Psoas muscle (tissue), 8 donors: ENCODE measurements around the gene PGBD4. TPM values are rescaled to one million over a fixed set of nuclear protein-coding genes. Genes with fewer than 3 reads are reported as not detected.

ENCODE experiments used
- ATAC-seq, 4 donors: fragments of 200-7000 bp; cut with Tn5 transposase; one replicate each; pipeline ENCODE4 v1.9.1; 2020; ENCODE audit warnings: moderate library complexity in 3 of 4, mild to moderate bottlenecking in 2 of 4
- DNase-seq, 2 donors: peaks; one replicate each; pipeline ENCODE4 v3.0.0-alpha.2; 2020
- H3K27ac ChIP-seq: fragments of 200-600 bp; one replicate; pipeline ENCODE4 v1.8.0; 2022
- H3K27me3 ChIP-seq, 3 donors: fragments of 200-600 bp in 1 of 3; one replicate each; pipeline versions ENCODE4 v1.6.1 to v1.8.0; 2013 to 2022; ENCODE audit warnings: low read length in 2 of 3, mild to moderate bottlenecking in 2 of 3, moderate library complexity in 1 of 3; ENCODE audit not compliant: insufficient read depth in 3 of 3
- H3K36me3 ChIP-seq, 2 donors: fragments of 200-600 bp in 1 of 2; one replicate each; pipeline versions ENCODE4 v1.6.1 to v1.8.0; 2013 to 2022; ENCODE audit warnings: low read depth in 1 of 2, mild to moderate bottlenecking in 1 of 2, moderate library complexity in 1 of 2; ENCODE audit not compliant: insufficient read depth in 1 of 2
- H3K4me1 ChIP-seq: fragments of 200-600 bp; one replicate; pipeline ENCODE4 v1.8.0; 2022
- H3K4me3 ChIP-seq: fragments of 200-600 bp; one replicate; pipeline ENCODE4 v1.8.0; 2022; ENCODE audit warnings: mild to moderate bottlenecking
- H3K9me3 ChIP-seq: fragments of 200-600 bp; one replicate; pipeline ENCODE4 v1.8.0; 2022
- CTCF ChIP-seq: fragments of 200-600 bp; IDR thresholded peaks from one replicate; pipeline ENCODE4 v1.8.0; 2022; ENCODE audit warnings: antibody characterized with exemption
- WGBS, 3 donors: extraction: QIAGEN DNeasy Blood & Tissue Kit; methylation state at CpG; one replicate each; pipeline versions ENCODE4 v1.1.6 to v1.1.7; 2013; 5-methylcytosine and 5-hydroxymethylcytosine counted together
- intact Hi-C, 2 donors: fragments of 100-400 bp; cut with DNase I; formaldehyde crosslinking; loops; one replicate each; pipeline versions ENCODE4 v1.11.0 to v1.14.2; 2022
- polyA plus RNA-seq, 3 donors: library from polyadenylated mRNA; stranded (reverse); fragments of 200-250 nt; gene quantifications; one replicate each; pipeline ENCODE4 v1.2.3, GENCODE V29; 2013
- total RNA-seq, 4 donors: library from RNA; stranded (reverse); fragmentation: NEBNext Ultra II Directional in 2 of 4; extraction: Animal tissue kit (Norgen Biotek cat#: 25700) in 2 of 4; gene quantifications; one replicate each; pipeline versions ENCODE4 v1.2.1 to v1.2.4, GENCODE V29; 2021 to 2023
- donor health status: healthy with polysubstance abuse.
- donor health status: DM: no; HTN: no; CAD: no; lungs with moderate emphysema.
- donor health status: Bipolar disorder and iron deficiency.
- donor health status: healthy.
- donor health status: DM: yes; HTN: yes; CAD: no.
- donor health status: DM: no; HTN: no; CAD: no.
- donor health status: DM: no; HTN: no; CAD: no.
- donor health status: DM: yes; HTN: yes; CAD: no.

PGBD4 gene
- total and polyA plus RNA-seq, 7 donors = 0.70 to 5.0 (median 1.4) TPM

- ATAC-seq (no peak), DNase-seq (no peak)
- Histone ChIP-seq H3K9me3 (no peaks in the 10 kb centered on the region), H3K4me1 (peaks cover 6% of the 10 kb centered on the region), H3K4me3 (no peak overlapping the region), H3K36me3 (no peaks in the 10 kb centered on the region), H3K27me3 (no peaks in the 10 kb centered on the region), H3K27ac (no peak overlapping the region)
- intact Hi-C loops = no loop called here
- WGBS, 3 donors = 97 to 100% (median 97%) methylated on average over 1 of the region's 1 CpG
- no peak for TF ChIP-seq CTCF
These were observed 31.6 kb downstream of the PGBD4 start for GRCh38 chr15:34133511-34133910.

GRCh38 chr15:34147371-34148140, 45.7 kb downstream of the PGBD4 start:
- Histone ChIP-seq H3K4me3 (no peak overlapping the region), H3K36me3 (peaks cover 0 to 100% of the 10 kb centered on the region in 2 donors), H3K27me3 (no peaks in the 10 kb centered on the region), H3K27ac (no peak overlapping the region), H3K9me3 (no peaks in the 10 kb centered on the region), H3K4me1 (no peaks in the 10 kb centered on the region)
- no peak for TF ChIP-seq CTCF
- WGBS, 3 donors = 59 to 70% (median 61%) methylated on average over 6 of the region's 6 CpGs
- DNase-seq = no peak
- ATAC-seq = no peak
- intact Hi-C loops = no loop called here

GRCh38 chr15:34154725-34155204, 52.9 kb downstream of the PGBD4 start:
- 91 to 97% (median 96%) methylated on average over 7 of the region's 7 CpGs for WGBS, 3 donors

GRCh38 chr15:34155859-34156258, 54.0 kb downstream of the PGBD4 start:
- ATAC-seq = no peak
- Histone ChIP-seq H3K4me3 (no peak overlapping the region), H3K27me3 (no peaks in the 10 kb centered on the region), H3K36me3 (peaks cover 4 to 49% of the 10 kb centered on the region in 2 donors), H3K27ac (no peak overlapping the region), H3K4me1 (no peaks in the 10 kb centered on the region), H3K9me3 (no peaks in the 10 kb centered on the region)
- TF ChIP-seq CTCF = no peak
- DNase-seq = no peak
- WGBS, 3 donors = 91 to 97% (median 91%) methylated on average over 7 of the region's 7 CpGs
- intact Hi-C loops = no loop called here

More at GRCh38 chr15:34154725-34155204, 52.9 kb downstream of the PGBD4 start:
- intact Hi-C loops = no loop called here
- no peak for TF ChIP-seq CTCF
- no peaks in the 10 kb centered on the region for H3K27me3 ChIP-seq
- no peak for DNase-seq
- H3K27ac ChIP-seq = no peak overlapping the region
- H3K4me1 ChIP-seq = no peaks in the 10 kb centered on the region
- no peaks in the 10 kb centered on the region for H3K9me3 ChIP-seq
- peaks cover 4 to 58% of the 10 kb centered on the region in 2 donors for H3K36me3 ChIP-seq
- no peak for ATAC-seq
- H3K4me3 ChIP-seq = no peak overlapping the region

Other genes starting within 250 kb of the PGBD4 start
- gene CHRM5, start 133.6 kb upstream of the PGBD4 start, total RNA-seq = not detected
- under 1 TPM in 2 of 3 donors, not detected in 1; under 0.01 to 0.04 TPM for gene CHRM5, start 133.6 kb upstream of the PGBD4 start, polyA plus RNA-seq
- gene AVEN, start 62.9 kb upstream of the PGBD4 start, total RNA-seq = 10 to 100 TPM; 17.2 to 30.3 (median 21.6) TPM
- 10 to 100 TPM; 20.9 to 23.4 (median 22.9) TPM for gene AVEN, start 62.9 kb upstream of the PGBD4 start, polyA plus RNA-seq
- gene EMC7, start 221 bp upstream of the PGBD4 start, total RNA-seq = 10 to 100 TPM; 50.4 to 82.8 (median 65.1) TPM
- gene EMC7, start 221 bp upstream of the PGBD4 start, polyA plus RNA-seq = 100 to 1,000 TPM in 2 of 3 donors, 10 to 100 TPM in 1; 99.8 to 128 (median 117) TPM
- gene KATNBL1, start 108.0 kb downstream of the PGBD4 start, total RNA-seq = 10 to 100 TPM; 12.2 to 19.5 (median 16.4) TPM
- 10 to 100 TPM; 10.4 to 22.3 (median 17.5) TPM for gene KATNBL1, start 108.0 kb downstream of the PGBD4 start, polyA plus RNA-seq
- 100 to 1,000 TPM in 3 of 4 donors, 10 to 100 TPM in 1; 95.8 to 120 (median 107) TPM for gene EMC4, start 122.9 kb downstream of the PGBD4 start, total RNA-seq
- 100 to 1,000 TPM; 145 to 206 (median 163) TPM for gene EMC4, start 122.9 kb downstream of the PGBD4 start, polyA plus RNA-seq
- gene SLC12A6, start 235.7 kb downstream of the PGBD4 start, total RNA-seq = 10 to 100 TPM in 3 of 4 donors, 1 to 10 TPM in 1; 8.7 to 22.1 (median 18.8) TPM
- gene SLC12A6, start 235.7 kb downstream of the PGBD4 start, polyA plus RNA-seq = 10 to 100 TPM in 1 of 3 donors, 1 to 10 TPM in 2; 2.3 to 12.3 (median 5.3) TPM
- gene NOP10, start 241.1 kb downstream of the PGBD4 start, total RNA-seq = 100 to 1,000 TPM; 123 to 146 (median 134) TPM
- gene NOP10, start 241.1 kb downstream of the PGBD4 start, polyA plus RNA-seq = 100 to 1,000 TPM; 241 to 441 (median 274) TPM
- not detected for gene NUTM1, start 241.2 kb downstream of the PGBD4 start, total RNA-seq
- under 1 TPM in 1 of 3 donors, not detected in 2; 0.01 TPM for gene NUTM1, start 241.2 kb downstream of the PGBD4 start, polyA plus RNA-seq